ENCODE data around the gene ATXN10.

The ATXN10 gene

DNA sequence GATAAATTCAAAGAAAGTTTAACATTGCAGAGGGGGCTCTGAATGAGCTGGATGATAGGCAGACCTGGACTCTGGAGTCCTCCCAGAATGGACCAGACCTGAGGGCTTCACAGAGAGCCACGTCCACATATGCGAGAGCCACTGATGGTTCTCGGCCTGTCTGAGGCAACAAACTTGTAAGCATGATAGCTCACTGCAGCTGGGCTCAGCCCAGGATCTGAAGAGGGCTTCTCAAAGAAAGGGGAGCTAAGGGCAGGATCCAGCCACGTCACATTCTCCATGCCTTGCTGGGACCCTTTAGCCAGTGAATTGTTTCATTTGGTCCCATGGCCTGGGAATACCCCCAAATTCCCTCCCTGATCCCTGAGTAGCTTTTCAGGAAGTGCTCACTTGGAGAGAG is 98.9 kb downstream of the ATXN10 start:
- H3K36me3 ChIP-seq: peaks cover 4% of the 10 kb centered on the region
- TF ChIP-seq, protein P1, sequence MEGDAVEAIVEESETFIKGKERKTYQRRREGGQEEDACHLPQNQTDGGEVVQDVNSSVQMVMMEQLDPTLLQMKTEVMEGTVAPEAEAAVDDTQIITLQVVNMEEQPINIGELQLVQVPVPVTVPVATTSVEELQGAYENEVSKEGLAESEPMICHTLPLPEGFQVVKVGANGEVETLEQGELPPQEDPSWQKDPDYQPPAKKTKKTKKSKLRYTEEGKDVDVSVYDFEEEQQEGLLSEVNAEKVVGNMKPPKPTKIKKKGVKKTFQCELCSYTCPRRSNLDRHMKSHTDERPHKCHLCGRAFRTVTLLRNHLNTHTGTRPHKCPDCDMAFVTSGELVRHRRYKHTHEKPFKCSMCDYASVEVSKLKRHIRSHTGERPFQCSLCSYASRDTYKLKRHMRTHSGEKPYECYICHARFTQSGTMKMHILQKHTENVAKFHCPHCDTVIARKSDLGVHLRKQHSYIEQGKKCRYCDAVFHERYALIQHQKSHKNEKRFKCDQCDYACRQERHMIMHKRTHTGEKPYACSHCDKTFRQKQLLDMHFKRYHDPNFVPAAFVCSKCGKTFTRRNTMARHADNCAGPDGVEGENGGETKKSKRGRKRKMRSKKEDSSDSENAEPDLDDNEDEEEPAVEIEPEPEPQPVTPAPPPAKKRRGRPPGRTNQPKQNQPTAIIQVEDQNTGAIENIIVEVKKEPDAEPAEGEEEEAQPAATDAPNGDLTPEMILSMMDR (IDR thresholded peaks at IDR 0.05; ENCODE audit: low read depth, low read length): no peak
- no peak overlapping the region for H3K27ac ChIP-seq
- no peaks in the 10 kb centered on the region for H3K27me3 ChIP-seq (ENCODE audit: insufficient read depth, low read depth, severe bottlenecking)
- DNase-seq: no peak
- no peak overlapping the region for H3K4me3 ChIP-seq (ENCODE audit: low read depth, low read length)
- no peaks in the 10 kb centered on the region for H3K9me3 ChIP-seq (ENCODE audit: severe bottlenecking)

DNA sequence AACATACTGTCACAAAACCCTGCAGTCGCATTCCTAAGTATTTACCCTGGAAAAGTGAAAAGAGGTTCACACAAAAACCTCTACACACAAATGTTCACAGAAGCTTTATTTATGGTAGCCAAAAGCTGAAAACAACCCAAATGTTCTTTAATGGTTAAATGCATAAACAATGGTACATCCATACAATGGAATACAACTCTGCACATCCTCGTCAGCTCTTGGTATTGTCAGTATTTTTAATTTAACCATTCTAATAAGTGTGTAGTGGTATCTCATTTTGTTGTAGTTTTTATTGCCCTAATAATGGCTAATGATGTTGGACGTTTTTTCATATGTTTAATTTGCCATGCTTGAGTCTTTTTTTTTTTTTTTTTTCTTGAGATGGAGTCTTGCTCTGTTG is 99.4 kb downstream of the ATXN10 start:
- H3K36me3 ChIP-seq: peaks cover 4% of the 10 kb centered on the region
- H3K27ac ChIP-seq: no peak overlapping the region
- no peak for DNase-seq

DNA sequence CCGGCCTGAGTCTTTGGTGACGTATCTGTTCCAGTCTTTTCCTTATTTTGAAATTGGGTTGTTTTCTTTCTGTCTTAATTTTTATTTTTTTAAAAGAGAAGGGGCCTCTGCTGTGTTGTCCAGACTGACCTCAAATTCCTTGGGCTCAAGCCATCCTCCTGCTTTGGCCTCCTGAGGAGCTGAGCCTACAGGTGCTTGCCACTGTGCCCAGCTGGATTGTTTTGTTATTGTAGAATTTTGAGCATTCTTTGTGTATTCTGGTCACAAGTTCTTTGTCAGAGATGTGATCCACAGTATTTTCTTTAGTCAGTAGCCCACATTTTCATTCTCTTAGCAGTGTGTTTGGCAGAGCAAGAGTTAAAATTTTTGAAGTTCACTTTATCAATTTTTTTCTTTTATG is 100.1 kb downstream of the ATXN10 start:
- TF ChIP-seq, protein P1 (IDR thresholded peaks at IDR 0.05; ENCODE audit: low read depth, low read length): no peak
- Histone ChIP-seq H3K9me3 (ENCODE audit: severe bottlenecking) (no peaks in the 10 kb centered on the region), H3K27me3 (ENCODE audit: insufficient read depth, low read depth, severe bottlenecking) (no peaks in the 10 kb centered on the region), H3K4me3 (ENCODE audit: low read depth, low read length) (no peak overlapping the region), H3K27ac (no peak overlapping the region), H3K36me3 (peaks cover 4% of the 10 kb centered on the region)
- no peak for DNase-seq

More for the DNA sequence above, 99.4 kb downstream of the ATXN10 start:
- TF ChIP-seq, protein P1 (IDR thresholded peaks at IDR 0.05; ENCODE audit: low read depth, low read length): no peak
- Histone ChIP-seq H3K27me3 (ENCODE audit: insufficient read depth, low read depth, severe bottlenecking) (no peaks in the 10 kb centered on the region), H3K4me3 (ENCODE audit: low read depth, low read length) (no peak overlapping the region), H3K9me3 (ENCODE audit: severe bottlenecking) (no peaks in the 10 kb centered on the region)

DNA sequence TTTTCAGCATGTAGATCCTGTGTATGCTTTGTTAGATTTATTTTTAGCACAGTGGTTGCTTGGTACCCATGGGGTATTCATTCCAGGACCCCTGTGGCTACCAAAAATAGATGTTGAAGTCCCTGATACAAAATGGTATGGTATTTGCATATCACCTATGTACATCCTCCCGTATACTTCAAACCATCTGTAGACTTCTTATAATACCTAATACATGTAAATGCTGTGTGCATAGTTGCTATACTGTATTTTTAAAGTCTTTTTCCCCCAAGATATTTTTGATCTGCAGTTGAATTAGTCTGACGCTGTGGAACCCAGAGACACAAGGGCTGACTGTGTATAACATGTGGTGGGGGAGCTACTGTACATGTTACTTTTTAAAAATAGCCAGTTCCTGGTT is 101.1 kb downstream of the ATXN10 start:
- H3K9me3 ChIP-seq (ENCODE audit: severe bottlenecking): no peaks in the 10 kb centered on the region
- no peaks in the 10 kb centered on the region for H3K27me3 ChIP-seq (ENCODE audit: insufficient read depth, low read depth, severe bottlenecking)
- no peak overlapping the region for H3K27ac ChIP-seq
- TF ChIP-seq, protein P1 (IDR thresholded peaks at IDR 0.05; ENCODE audit: low read depth, low read length): no peak
- peaks cover 4% of the 10 kb centered on the region for H3K36me3 ChIP-seq
- no peak for DNase-seq
- H3K4me3 ChIP-seq (ENCODE audit: low read depth, low read length): no peak overlapping the region

DNA sequence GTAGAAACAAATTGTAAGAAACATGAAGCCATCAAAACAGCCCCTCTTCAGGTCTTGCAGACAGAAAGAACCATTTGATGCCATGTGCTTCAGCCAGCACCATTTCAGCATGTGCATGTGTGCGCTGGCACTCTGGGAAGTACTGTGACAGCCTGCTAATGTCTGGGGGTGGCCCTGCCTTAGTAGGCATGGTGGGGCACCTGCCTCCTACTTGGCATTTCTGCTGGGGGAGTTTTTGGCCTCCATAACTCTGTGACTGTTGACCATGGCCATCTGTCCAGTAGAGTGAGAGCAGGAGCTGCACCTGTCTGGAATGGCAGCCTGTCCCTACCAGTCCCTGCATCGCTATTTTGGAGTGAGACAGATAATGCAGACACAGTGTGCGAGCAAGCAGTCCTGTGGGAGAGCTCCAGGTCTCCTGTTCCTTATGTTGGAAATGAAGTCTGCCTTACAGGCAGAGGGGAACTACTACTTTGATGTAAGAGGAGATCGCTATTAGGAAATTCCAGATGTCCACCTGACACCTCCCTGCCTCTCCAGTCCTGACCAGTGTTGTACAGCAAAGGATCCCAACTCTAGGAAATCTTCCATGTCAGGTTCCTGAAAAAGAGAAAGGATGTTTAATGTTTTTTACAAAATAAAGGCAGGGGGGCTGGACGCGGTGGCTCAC is 102.5 kb downstream of the ATXN10 start:
- no peak for DNase-seq
- no peak overlapping the region for H3K4me3 ChIP-seq (ENCODE audit: low read depth, low read length)
- TF ChIP-seq, protein P1 (IDR thresholded peaks at IDR 0.05; ENCODE audit: low read depth, low read length): no peak
- no peaks in the 10 kb centered on the region for H3K27me3 ChIP-seq (ENCODE audit: insufficient read depth, low read depth, severe bottlenecking)
- H3K9me3 ChIP-seq (ENCODE audit: severe bottlenecking): no peaks in the 10 kb centered on the region
- H3K27ac ChIP-seq: no peak overlapping the region
- peaks cover 10% of the 10 kb centered on the region for H3K36me3 ChIP-seq

DNA sequence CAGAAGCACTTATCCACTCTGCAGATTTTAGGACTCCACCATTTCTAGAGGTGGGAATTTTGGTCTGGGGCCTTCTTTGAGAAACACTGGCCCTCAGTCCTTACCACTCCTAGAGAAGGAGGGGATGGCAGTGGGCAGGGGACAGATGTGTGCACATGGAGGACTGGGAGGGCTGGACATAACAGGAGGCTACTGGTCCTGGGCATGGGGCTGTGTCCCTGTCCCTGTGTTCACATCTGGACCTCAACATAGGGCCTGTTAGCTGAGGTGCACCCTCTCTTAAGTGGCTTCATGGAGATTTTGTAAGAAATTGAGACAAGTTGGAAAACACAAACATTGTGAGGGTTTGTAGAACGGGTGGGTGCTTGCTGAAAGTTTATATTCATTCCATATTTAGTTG is 103.4 kb downstream of the ATXN10 start:
- TF ChIP-seq, protein P1 (IDR thresholded peaks at IDR 0.05; ENCODE audit: low read depth, low read length): no peak
- DNase-seq: no peak
- Histone ChIP-seq H3K4me3 (ENCODE audit: low read depth, low read length) (no peak overlapping the region), H3K9me3 (ENCODE audit: severe bottlenecking) (no peaks in the 10 kb centered on the region), H3K27me3 (ENCODE audit: insufficient read depth, low read depth, severe bottlenecking) (no peaks in the 10 kb centered on the region), H3K27ac (no peak overlapping the region), H3K36me3 (peaks cover 14% of the 10 kb centered on the region)
